ENCODE data around the gene HAUS1. TPM values are rescaled to one million over a fixed set of nuclear protein-coding genes. Genes with fewer than 3 reads are reported as not detected.

Gene HAUS1
- total RNA-seq, 1 donor from 2014 or later, result 23.5 TPM

GRCh38 chr18:46164920-46165319, 60.7 kb downstream of the HAUS1 start:
- peaks cover 7% of the 10 kb centered on the region for H3K4me1 ChIP-seq (ENCODE audit: insufficient read depth, low read length)
- H3K79me2 ChIP-seq (ENCODE audit: insufficient read depth, low read length), result no peaks in the 10 kb centered on the region
- FAIRE-seq, result no peak
- H3K9me3 ChIP-seq (ENCODE audit: insufficient read depth, low read depth, low read length), result no peaks in the 10 kb centered on the region
- TF ChIP-seq EZH2 (IDR thresholded peaks at IDR 0.05; ENCODE audit: insufficient read depth, low read length) (no peak), CTCF (IDR thresholded peaks at IDR 0.05; ENCODE audit: insufficient read depth, low read depth, low read length) (no peak)
- H3K9me3 Mint-ChIP-seq (ENCODE audit: unreplicated experiment), result peaks cover 7% of the 10 kb centered on the region
- no peak overlapping the region for H3K27ac Mint-ChIP-seq (ENCODE audit: unreplicated experiment)
- no peak overlapping the region for H3K4me3 ChIP-seq (ENCODE audit: insufficient read depth, low read depth, low read length)
- H2AFZ ChIP-seq (ENCODE audit: low read depth, low read length), result no peak overlapping the region
- no peak overlapping the region for H3K9ac ChIP-seq (ENCODE audit: low read length)
- H3K4me2 ChIP-seq (ENCODE audit: low read length), result no peak overlapping the region
- H3K4me1 Mint-ChIP-seq (ENCODE audit: low read depth, unreplicated experiment), result peaks cover 11% of the 10 kb centered on the region
- no peak for DNase-seq (ENCODE audit: low read depth)
- H3K4me3 Mint-ChIP-seq (ENCODE audit: unreplicated experiment), result no peak overlapping the region
- no peaks in the 10 kb centered on the region for H3K36me3 ChIP-seq (ENCODE audit: insufficient read depth, low read length)
- H3K27me3 Mint-ChIP-seq (ENCODE audit: low read depth, unreplicated experiment), result no peaks in the 10 kb centered on the region
- no peaks in the 10 kb centered on the region for H3K27me3 ChIP-seq (ENCODE audit: insufficient read depth, low read length)
- H3K27ac ChIP-seq (ENCODE audit: low read depth, low read length), result no peak overlapping the region
- no peaks in the 10 kb centered on the region for H3K36me3 Mint-ChIP-seq (ENCODE audit: low read depth, unreplicated experiment)
- no peaks in the 10 kb centered on the region for H4K20me1 ChIP-seq (ENCODE audit: insufficient read depth, low read length)

- FAIRE-seq, result no peak
- Histone ChIP-seq H3K36me3 (ENCODE audit: insufficient read depth, low read length) (no peaks in the 10 kb centered on the region), H3K9me3 (ENCODE audit: insufficient read depth, low read depth, low read length) (no peaks in the 10 kb centered on the region), H2AFZ (ENCODE audit: low read depth, low read length) (no peak overlapping the region), H3K79me2 (ENCODE audit: insufficient read depth, low read length) (no peaks in the 10 kb centered on the region), H3K4me1 (ENCODE audit: insufficient read depth, low read length) (peaks cover 7% of the 10 kb centered on the region), H3K9ac (ENCODE audit: low read length) (no peak overlapping the region), H3K27me3 (ENCODE audit: insufficient read depth, low read length) (no peaks in the 10 kb centered on the region), H3K4me2 (ENCODE audit: low read length) (no peak overlapping the region), H4K20me1 (ENCODE audit: insufficient read depth, low read length) (no peaks in the 10 kb centered on the region), H3K27ac (ENCODE audit: low read depth, low read length) (no peak overlapping the region), H3K4me3 (ENCODE audit: insufficient read depth, low read depth, low read length) (no peak overlapping the region)
- Mint-ChIP-seq H3K9me3 (ENCODE audit: unreplicated experiment) (peaks cover 7% of the 10 kb centered on the region), H3K36me3 (ENCODE audit: low read depth, unreplicated experiment) (no peaks in the 10 kb centered on the region), H3K27me3 (ENCODE audit: low read depth, unreplicated experiment) (no peaks in the 10 kb centered on the region), H3K27ac (ENCODE audit: unreplicated experiment) (no peak overlapping the region), H3K4me1 (ENCODE audit: low read depth, unreplicated experiment) (peaks cover 8% of the 10 kb centered on the region), H3K4me3 (ENCODE audit: unreplicated experiment) (no peak overlapping the region)
- no peak for DNase-seq (ENCODE audit: low read depth)
- TF ChIP-seq EZH2 (IDR thresholded peaks at IDR 0.05; ENCODE audit: insufficient read depth, low read length) (no peak), CTCF (IDR thresholded peaks at IDR 0.05; ENCODE audit: insufficient read depth, low read depth, low read length) (no peak)
Observed at GRCh38 chr18:46166261-46166970, 62.2 kb downstream of the HAUS1 start.

- no peaks in the 10 kb centered on the region for H3K27me3 Mint-ChIP-seq (ENCODE audit: low read depth, unreplicated experiment)
- Histone ChIP-seq H3K27me3 (ENCODE audit: insufficient read depth, low read length) (no peaks in the 10 kb centered on the region), H3K27ac (ENCODE audit: low read depth, low read length) (no peak overlapping the region), H4K20me1 (ENCODE audit: insufficient read depth, low read length) (no peaks in the 10 kb centered on the region), H2AFZ (ENCODE audit: low read depth, low read length) (peak overlapping the region; percentile 26), H3K79me2 (ENCODE audit: insufficient read depth, low read length) (no peaks in the 10 kb centered on the region), H3K36me3 (ENCODE audit: insufficient read depth, low read length) (no peaks in the 10 kb centered on the region), H3K9ac (ENCODE audit: low read length) (no peak overlapping the region), H3K9me3 (ENCODE audit: insufficient read depth, low read depth, low read length) (no peaks in the 10 kb centered on the region), H3K4me3 (ENCODE audit: insufficient read depth, low read depth, low read length) (no peak overlapping the region), H3K4me1 (ENCODE audit: insufficient read depth, low read length) (peaks cover 7% of the 10 kb centered on the region), H3K4me2 (ENCODE audit: low read length) (no peak overlapping the region)
- H3K9me3 Mint-ChIP-seq (ENCODE audit: unreplicated experiment), result peaks cover 7% of the 10 kb centered on the region
- H3K27ac Mint-ChIP-seq (ENCODE audit: unreplicated experiment), result no peak overlapping the region
- FAIRE-seq (no peak), DNase-seq (ENCODE audit: low read depth) (no peak)
- H3K36me3 Mint-ChIP-seq (ENCODE audit: low read depth, unreplicated experiment), result no peaks in the 10 kb centered on the region
- H3K4me3 Mint-ChIP-seq (ENCODE audit: unreplicated experiment), result no peak overlapping the region
- H3K4me1 Mint-ChIP-seq (ENCODE audit: low read depth, unreplicated experiment), result peaks cover 12% of the 10 kb centered on the region
- no peak for TF ChIP-seq EZH2 (IDR thresholded peaks at IDR 0.05; ENCODE audit: insufficient read depth, low read length)
- no peak for TF ChIP-seq CTCF (IDR thresholded peaks at IDR 0.05; ENCODE audit: insufficient read depth, low read depth, low read length)
Observed at GRCh38 chr18:46167971-46168370, 63.8 kb downstream of the HAUS1 start.
